ENCODE data around the gene CLEC20A.

CLEC20A gene

DNA sequence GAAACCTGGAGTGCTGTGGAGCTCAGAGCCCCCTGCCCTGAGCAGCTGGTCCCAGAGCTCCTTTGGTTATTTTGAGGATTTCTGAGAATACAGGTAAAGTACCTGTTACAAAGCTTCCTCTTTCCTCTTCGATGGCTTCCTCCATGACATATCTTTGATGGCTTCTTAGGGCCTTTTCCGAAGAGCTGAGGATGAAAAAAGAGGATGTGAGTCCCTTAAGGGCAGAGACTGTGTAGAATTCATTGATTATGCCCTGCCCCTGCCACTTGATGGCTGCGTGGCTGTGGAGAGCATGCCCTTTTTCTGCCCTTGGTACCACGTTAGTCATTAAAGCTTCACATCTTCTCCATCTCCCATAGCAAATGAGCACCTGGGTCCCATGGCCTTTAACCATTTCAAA lies 30.4 kb upstream of the CLEC20A start:
- Histone ChIP-seq H3K27me3 (ENCODE audit: control insufficient read depth, insufficient read depth, low read length) (no peaks in the 10 kb centered on the region), H3K4me3 (ENCODE audit: low read length) (no peak overlapping the region), H3K4me1 (ENCODE audit: control insufficient read depth, insufficient read depth, low read length) (peaks cover 14% of the 10 kb centered on the region), H3K36me3 (ENCODE audit: control insufficient read depth, insufficient read depth, low read length) (no peaks in the 10 kb centered on the region), H3K9me3 (ENCODE audit: control insufficient read depth, low read length) (no peaks in the 10 kb centered on the region), H3K9ac (ENCODE audit: low read length) (no peak overlapping the region)

DNA sequence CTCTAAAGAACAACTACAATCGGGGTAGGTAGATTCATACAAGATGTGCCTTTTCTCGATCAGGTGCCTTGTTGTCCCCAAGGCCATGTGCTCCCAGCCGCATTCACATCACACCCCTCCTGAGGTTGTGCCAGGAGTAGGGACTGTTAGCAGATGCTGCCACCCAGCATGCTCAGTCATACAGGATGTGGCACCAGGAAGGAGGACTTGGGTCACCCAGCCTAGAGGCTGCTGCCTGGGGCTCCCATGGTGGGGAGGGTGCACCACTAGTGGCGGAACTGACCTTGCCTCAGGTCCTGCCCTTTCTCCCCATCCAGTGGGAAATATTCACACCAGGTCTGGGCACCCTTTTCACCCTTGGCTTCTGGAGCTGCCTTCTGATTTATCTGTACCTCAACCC lies 24.5 kb upstream of the CLEC20A start:
- Histone ChIP-seq H3K9ac (ENCODE audit: low read length) (no peak overlapping the region), H3K27me3 (ENCODE audit: control insufficient read depth, insufficient read depth, low read length) (no peaks in the 10 kb centered on the region), H3K4me1 (ENCODE audit: control insufficient read depth, insufficient read depth, low read length) (no peaks in the 10 kb centered on the region)

DNA sequence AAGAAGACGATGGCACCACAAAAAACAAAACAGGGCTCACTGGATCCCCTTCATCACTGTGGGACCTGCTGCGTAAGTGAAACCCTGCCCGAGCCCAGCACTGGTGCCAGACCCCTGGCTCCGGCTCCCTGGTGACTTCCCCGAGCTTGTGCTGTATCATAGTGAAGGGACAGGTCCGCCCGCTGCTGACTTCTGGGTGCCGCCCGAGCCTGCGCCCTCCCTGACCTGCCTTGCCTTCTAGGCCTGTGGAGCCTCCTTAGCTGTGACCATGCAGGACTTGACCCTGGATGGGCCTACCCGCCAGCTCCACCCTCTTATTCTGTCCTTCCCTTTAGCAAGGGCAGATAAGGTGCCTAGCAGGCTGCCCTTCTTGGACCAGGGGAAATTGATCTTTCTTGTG lies 24.0 kb upstream of the CLEC20A start:
- Histone ChIP-seq H3K9me3 (ENCODE audit: control insufficient read depth, low read length) (no peaks in the 10 kb centered on the region), H3K27me3 (ENCODE audit: control insufficient read depth, insufficient read depth, low read length) (no peaks in the 10 kb centered on the region), H3K4me1 (ENCODE audit: control insufficient read depth, insufficient read depth, low read length) (no peaks in the 10 kb centered on the region), H3K36me3 (ENCODE audit: control insufficient read depth, insufficient read depth, low read length) (no peaks in the 10 kb centered on the region), H3K9ac (ENCODE audit: low read length) (no peak overlapping the region), H3K4me3 (ENCODE audit: low read length) (no peak overlapping the region)

More for the DNA sequence above, 24.5 kb upstream of the CLEC20A start:
- Histone ChIP-seq H3K4me3 (ENCODE audit: low read length) (no peak overlapping the region), H3K36me3 (ENCODE audit: control insufficient read depth, insufficient read depth, low read length) (no peaks in the 10 kb centered on the region), H3K9me3 (ENCODE audit: control insufficient read depth, low read length) (no peaks in the 10 kb centered on the region)

DNA sequence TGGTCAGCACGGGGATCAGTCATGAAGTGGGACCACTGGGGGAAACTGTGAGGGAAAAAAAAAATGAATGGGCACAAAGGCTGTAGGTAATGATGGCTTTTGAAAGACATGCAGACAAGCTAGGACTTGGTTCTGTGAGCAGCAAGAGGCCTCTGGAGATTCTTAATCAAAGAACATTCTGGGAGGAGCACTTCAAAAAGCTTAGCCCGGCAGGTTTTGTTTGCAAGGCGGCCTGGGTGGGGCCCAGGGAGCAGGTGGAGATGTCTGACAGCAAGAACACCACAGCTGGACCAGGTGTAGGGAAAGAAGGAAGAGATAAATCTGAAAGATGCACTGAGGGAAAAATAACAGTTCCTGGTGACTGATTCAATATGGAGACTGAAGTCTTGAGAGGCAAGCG lies 22.1 kb upstream of the CLEC20A start:
- H3K27me3 ChIP-seq (ENCODE audit: control insufficient read depth, insufficient read depth, low read length): no peaks in the 10 kb centered on the region
- H3K4me3 ChIP-seq (ENCODE audit: low read length): no peak overlapping the region
- H3K9me3 ChIP-seq (ENCODE audit: control insufficient read depth, low read length): no peaks in the 10 kb centered on the region
- H3K9ac ChIP-seq (ENCODE audit: low read length): no peak overlapping the region
- peaks cover 4% of the 10 kb centered on the region for H3K4me1 ChIP-seq (ENCODE audit: control insufficient read depth, insufficient read depth, low read length)
- no peaks in the 10 kb centered on the region for H3K36me3 ChIP-seq (ENCODE audit: control insufficient read depth, insufficient read depth, low read length)

DNA sequence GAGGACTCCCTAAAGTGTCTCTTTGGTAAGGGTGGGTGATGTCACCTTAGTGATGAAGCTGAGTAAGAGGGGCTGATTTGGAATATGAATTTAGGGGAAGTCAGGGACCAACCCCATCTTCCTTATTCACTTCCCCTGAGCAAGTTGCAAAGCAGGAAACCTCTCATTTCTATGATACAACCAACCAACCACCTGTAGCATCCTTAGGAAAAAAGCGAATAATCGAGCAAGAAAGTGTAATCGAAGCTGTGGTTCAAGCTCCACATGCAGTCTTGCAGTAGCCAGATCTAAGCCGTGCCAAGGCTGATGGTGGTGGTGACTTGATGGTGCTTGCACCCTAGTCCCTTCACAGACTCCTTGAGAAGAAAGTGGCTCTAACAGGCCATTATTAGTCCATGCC lies 19.3 kb upstream of the CLEC20A start:
- Histone ChIP-seq H3K27me3 (ENCODE audit: control insufficient read depth, insufficient read depth, low read length) (no peaks in the 10 kb centered on the region), H3K36me3 (ENCODE audit: control insufficient read depth, insufficient read depth, low read length) (no peaks in the 10 kb centered on the region), H3K9ac (ENCODE audit: low read length) (no peak overlapping the region), H3K9me3 (ENCODE audit: control insufficient read depth, low read length) (no peaks in the 10 kb centered on the region), H3K4me3 (ENCODE audit: low read length) (no peak overlapping the region), H3K4me1 (ENCODE audit: control insufficient read depth, insufficient read depth, low read length) (peaks cover 22% of the 10 kb centered on the region)

DNA sequence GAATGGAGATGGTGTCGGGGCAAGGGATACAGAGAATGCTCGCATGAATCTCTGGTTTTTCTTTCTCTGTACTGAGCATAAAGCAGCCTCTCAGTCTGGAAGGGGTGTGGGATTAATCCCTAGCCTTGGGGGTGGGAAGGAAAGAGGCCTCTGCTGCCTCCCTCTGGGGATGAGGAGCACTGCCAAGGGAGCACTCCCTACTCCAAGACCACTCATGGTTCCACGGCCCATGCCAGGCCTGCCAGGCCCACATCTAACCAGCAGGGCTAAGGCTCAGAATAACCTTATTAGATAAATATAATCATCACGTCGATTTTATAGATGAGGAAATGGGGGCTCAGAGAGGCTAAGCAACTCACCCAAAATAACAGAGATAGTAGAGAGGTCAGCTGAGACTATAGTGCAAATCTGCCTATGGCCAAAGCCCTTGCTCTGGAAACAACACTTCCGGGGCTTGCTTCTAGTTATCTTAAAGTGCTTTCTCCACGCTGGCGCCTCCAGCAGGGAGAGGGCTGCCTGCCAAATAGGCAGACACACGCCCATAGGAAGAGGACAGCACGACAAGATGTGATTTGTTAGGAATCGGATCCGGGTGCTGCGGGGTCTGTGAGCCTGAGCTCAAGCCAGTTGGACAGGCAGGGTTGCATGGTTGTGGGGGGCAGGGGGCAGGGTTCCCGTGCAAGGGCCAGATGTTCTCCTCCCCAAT lies 16.7 kb upstream of the CLEC20A start:
- H3K36me3 ChIP-seq (ENCODE audit: control insufficient read depth, insufficient read depth, low read length): no peaks in the 10 kb centered on the region
- H3K27me3 ChIP-seq (ENCODE audit: control insufficient read depth, insufficient read depth, low read length): no peaks in the 10 kb centered on the region
- H3K9me3 ChIP-seq (ENCODE audit: control insufficient read depth, low read length): no peaks in the 10 kb centered on the region
- H3K9ac ChIP-seq (ENCODE audit: low read length): no peak overlapping the region
- no peak overlapping the region for H3K4me3 ChIP-seq (ENCODE audit: low read length)
- H3K4me1 ChIP-seq (ENCODE audit: control insufficient read depth, insufficient read depth, low read length): peaks cover 22% of the 10 kb centered on the region

DNA sequence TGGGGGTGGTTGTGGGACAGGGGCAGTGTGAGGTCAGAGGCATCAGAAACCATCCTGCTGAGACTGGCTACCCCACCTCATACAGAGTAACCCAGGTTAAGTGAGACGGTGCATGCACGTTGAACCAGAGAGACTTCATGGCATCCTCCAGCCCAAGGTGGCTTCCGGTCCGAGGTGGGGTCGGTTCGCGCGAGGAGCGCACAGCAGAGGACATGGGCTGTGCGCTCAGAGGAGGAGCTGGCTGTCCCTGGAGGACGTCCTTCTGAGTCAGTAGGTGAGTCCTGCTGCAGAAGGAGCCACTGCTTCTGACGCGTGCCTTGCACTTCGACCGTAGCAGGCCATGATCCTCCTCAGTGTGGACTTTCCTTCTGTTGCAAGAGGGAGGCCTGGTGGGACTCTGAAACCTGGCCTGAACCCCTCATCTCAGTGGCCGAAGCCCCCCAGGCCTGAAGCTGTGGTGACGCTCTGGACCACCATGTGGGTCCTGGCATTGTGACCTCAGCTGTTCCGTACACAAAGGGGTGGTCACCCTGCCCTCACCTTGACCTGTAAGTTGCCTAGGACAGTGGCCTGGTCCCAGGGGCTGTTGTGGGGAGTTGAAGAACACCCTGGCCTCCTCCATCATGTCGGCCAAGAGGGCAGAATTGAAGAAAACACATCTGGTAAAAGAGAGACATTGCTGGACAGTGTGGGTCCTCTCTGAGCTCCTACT lies 16.0 kb upstream of the CLEC20A start, which contains the start of gene TEX35:
TEX35 (plus strand) TSS at position 544 of the 712 bp plus-strand sequence; CDS start at position 624, 80 bp downstream.
- H3K4me3 ChIP-seq (ENCODE audit: low read length): no peak within 1 kb of the TSS
- H3K4me1 ChIP-seq (ENCODE audit: control insufficient read depth, insufficient read depth, low read length): peaks cover 22% of the 10 kb centered on the region
- no peaks in the 10 kb centered on the region for H3K36me3 ChIP-seq (ENCODE audit: control insufficient read depth, insufficient read depth, low read length)
- H3K9ac ChIP-seq (ENCODE audit: low read length): no peak within 1 kb of the TSS
- H3K27me3 ChIP-seq (ENCODE audit: control insufficient read depth, insufficient read depth, low read length): no peaks in the 10 kb centered on the region
- H3K9me3 ChIP-seq (ENCODE audit: control insufficient read depth, low read length): no peaks in the 10 kb centered on the region

DNA sequence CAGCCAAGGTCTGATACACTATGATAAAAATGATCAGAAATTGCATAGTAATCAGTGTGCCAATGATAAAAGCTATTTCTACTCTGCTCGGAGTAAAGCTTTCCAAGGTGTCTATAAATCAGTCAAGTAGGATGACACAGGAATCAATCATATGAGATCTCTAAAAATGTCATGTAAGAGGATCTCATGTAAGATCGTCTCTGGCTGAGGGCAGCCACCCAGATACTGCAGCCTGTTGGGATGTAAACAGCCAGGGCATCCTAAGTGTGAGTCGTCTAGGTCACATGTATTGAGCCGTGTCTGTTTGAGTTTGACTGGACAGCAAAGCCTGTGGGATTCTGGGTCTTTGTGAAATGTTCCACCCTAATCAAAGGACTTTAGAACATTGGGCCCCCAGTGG lies 13.4 kb upstream of the CLEC20A start:
- H3K27me3 ChIP-seq (ENCODE audit: control insufficient read depth, insufficient read depth, low read length): no peaks in the 10 kb centered on the region
- H3K9ac ChIP-seq (ENCODE audit: low read length): no peak overlapping the region
- H3K4me1 ChIP-seq (ENCODE audit: control insufficient read depth, insufficient read depth, low read length): peaks cover 41% of the 10 kb centered on the region
- H3K4me3 ChIP-seq (ENCODE audit: low read length): no peak overlapping the region
- H3K36me3 ChIP-seq (ENCODE audit: control insufficient read depth, insufficient read depth, low read length): no peaks in the 10 kb centered on the region
- no peaks in the 10 kb centered on the region for H3K9me3 ChIP-seq (ENCODE audit: control insufficient read depth, low read length)

DNA sequence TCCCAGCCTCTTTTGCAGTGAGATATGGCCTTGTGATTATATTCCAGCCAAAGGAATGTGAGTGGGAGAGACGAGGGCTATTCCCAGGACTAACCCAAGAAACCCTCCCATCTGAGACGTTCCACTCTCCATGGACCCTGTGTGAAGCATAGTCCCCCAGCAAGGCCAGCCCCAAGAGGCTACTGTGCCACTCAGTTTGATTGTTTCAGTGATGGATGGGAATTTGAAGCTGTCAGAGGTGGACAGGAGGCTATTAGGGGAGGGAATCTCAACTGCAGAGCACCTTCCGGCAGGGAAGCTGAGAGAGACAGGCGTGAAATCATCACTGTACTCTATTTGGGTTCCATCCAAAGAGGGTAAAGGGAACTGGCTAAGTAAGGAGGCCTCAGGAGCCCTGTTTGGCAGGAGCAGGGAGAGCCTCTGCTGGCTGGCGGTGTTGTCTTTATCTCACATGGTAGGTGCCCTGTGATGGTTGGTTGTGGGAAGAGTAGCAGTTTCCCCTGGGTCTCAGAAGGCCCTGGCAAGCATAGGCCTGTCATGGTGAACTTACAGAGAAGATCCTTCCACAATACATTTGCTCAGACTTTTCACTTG lies 12.7 kb upstream of the CLEC20A start:
- Histone ChIP-seq H3K4me3 (ENCODE audit: low read length) (no peak overlapping the region), H3K4me1 (ENCODE audit: control insufficient read depth, insufficient read depth, low read length) (peaks cover 41% of the 10 kb centered on the region), H3K27me3 (ENCODE audit: control insufficient read depth, insufficient read depth, low read length) (no peaks in the 10 kb centered on the region), H3K36me3 (ENCODE audit: control insufficient read depth, insufficient read depth, low read length) (no peaks in the 10 kb centered on the region), H3K9ac (ENCODE audit: low read length) (no peak overlapping the region), H3K9me3 (ENCODE audit: control insufficient read depth, low read length) (no peaks in the 10 kb centered on the region)

DNA sequence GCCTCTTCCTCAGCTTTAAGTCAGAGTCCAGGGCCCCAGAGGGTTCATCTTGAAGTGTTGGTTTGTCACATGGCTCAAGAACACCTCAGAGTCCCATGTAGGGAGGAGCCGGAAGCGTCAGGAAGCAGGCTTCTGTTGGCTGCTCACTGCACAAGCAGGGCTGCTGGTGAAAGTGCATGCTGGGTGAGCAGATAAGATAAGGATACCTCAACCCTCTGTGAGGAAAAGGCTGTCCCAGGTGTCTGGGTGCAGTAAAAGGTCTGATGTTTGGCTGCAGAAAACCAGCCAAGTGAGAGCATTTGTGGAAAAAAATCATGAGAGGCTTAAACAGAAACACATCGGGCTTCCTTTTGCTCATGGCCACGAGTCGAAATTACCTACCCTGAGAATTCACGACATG lies 9.9 kb upstream of the CLEC20A start:
- Histone ChIP-seq H3K9ac (ENCODE audit: low read length) (no peak overlapping the region), H3K4me1 (ENCODE audit: control insufficient read depth, insufficient read depth, low read length) (peaks cover 21% of the 10 kb centered on the region)

DNA sequence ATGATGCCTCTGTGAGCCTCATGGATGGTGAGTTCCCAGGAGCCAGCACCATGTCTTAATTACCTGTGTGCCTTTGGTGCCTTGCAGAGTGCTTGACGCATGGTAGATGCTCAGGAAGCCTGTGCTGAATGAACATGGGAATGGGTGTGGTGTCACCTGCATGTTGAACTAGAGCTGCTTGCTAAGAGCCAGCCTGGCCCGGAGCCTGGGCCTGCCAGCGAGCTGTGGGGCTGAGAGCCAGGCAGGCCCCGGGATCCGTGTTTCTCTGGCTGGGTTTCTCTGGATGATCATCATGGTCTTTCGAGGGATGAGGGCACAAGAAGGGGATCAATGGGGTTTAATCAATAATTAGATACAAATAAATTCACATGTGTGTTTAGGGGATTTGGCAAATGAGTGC lies 9.4 kb upstream of the CLEC20A start:
- Histone ChIP-seq H3K9ac (ENCODE audit: low read length) (no peak overlapping the region), H3K4me1 (ENCODE audit: control insufficient read depth, insufficient read depth, low read length) (peaks cover 26% of the 10 kb centered on the region), H3K4me3 (ENCODE audit: low read length) (no peak overlapping the region), H3K9me3 (ENCODE audit: control insufficient read depth, low read length) (no peaks in the 10 kb centered on the region), H3K36me3 (ENCODE audit: control insufficient read depth, insufficient read depth, low read length) (no peaks in the 10 kb centered on the region), H3K27me3 (ENCODE audit: control insufficient read depth, insufficient read depth, low read length) (no peaks in the 10 kb centered on the region)

More for the DNA sequence above, 9.9 kb upstream of the CLEC20A start:
- no peaks in the 10 kb centered on the region for H3K36me3 ChIP-seq (ENCODE audit: control insufficient read depth, insufficient read depth, low read length)
- H3K27me3 ChIP-seq (ENCODE audit: control insufficient read depth, insufficient read depth, low read length): no peaks in the 10 kb centered on the region
- H3K9me3 ChIP-seq (ENCODE audit: control insufficient read depth, low read length): no peaks in the 10 kb centered on the region
- H3K4me3 ChIP-seq (ENCODE audit: low read length): no peak overlapping the region

DNA sequence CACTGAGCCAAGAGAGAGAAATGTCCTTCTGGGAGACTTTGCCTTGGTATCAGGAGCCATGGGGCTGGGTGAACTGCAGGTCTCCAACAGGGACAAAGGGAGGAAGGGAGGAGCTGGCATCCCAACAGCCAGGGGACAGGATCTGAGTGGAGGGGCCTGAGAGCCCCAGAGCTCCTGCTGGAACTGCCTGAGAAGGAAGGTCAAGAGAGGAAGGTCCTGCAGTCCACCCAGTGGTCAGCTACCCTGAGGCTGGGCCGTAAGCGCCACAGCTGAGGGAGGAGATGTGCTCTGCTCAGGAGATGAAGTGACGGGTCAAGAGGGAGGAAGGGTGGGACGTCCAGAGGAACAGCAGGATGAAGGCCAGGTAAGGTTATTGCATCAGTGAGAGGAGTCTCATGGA lies 7.5 kb upstream of the CLEC20A start:
- Histone ChIP-seq H3K9me3 (ENCODE audit: control insufficient read depth, low read length) (no peaks in the 10 kb centered on the region), H3K27me3 (ENCODE audit: control insufficient read depth, insufficient read depth, low read length) (no peaks in the 10 kb centered on the region), H3K9ac (ENCODE audit: low read length) (no peak overlapping the region), H3K36me3 (ENCODE audit: control insufficient read depth, insufficient read depth, low read length) (no peaks in the 10 kb centered on the region), H3K4me3 (ENCODE audit: low read length) (no peak overlapping the region), H3K4me1 (ENCODE audit: control insufficient read depth, insufficient read depth, low read length) (peaks cover 42% of the 10 kb centered on the region)
